Mesenchymal stem cell (in vitro differentiated cells and primary cell): ENCODE data around the gene JAKMIP1.

Experiments used
- DNase-seq: peaks from one replicate; pipeline ENCODE4 v3.0.0-alpha.2; 2013
- H2AFZ ChIP-seq: one replicate; pipeline ENCODE4 v1.6.1; 2013; ENCODE audit warnings: low read depth, mild to moderate bottlenecking, control low read depth, inconsistent platforms, low read length, moderate library complexity
- H2AK5ac ChIP-seq: 2 replicates; pipeline ENCODE4 v1.6.1; 2013; ENCODE audit warnings: low read length, moderate library complexity, mild to moderate bottlenecking, inconsistent platforms; ENCODE audit not compliant: severe bottlenecking
- H2BK120ac ChIP-seq: one replicate; pipeline ENCODE4 v1.6.1; 2013; ENCODE audit warnings: low read depth, mild to moderate bottlenecking, inconsistent platforms, low read length, moderate library complexity
- H2BK12ac ChIP-seq, 2 experiments: one replicate each; pipeline ENCODE4 v1.6.1; 2013; ENCODE audit warnings: inconsistent platforms in 2 of 2, low read length in 2 of 2, mild to moderate bottlenecking in 2 of 2, moderate library complexity in 2 of 2, control low read depth in 1 of 2
- H2BK15ac ChIP-seq: one replicate; pipeline ENCODE4 v1.6.1; 2013; ENCODE audit warnings: mild to moderate bottlenecking, low read depth, inconsistent platforms; ENCODE audit not compliant: poor library complexity, severe bottlenecking
- H2BK5ac ChIP-seq: 2 replicates; pipeline ENCODE4 v1.6.1; 2013; ENCODE audit warnings: low read depth, mild to moderate bottlenecking, low read length, control low read depth, inconsistent platforms; ENCODE audit not compliant: poor library complexity, severe bottlenecking
- H3K14ac ChIP-seq, 2 experiments: one replicate each; pipeline ENCODE4 v1.6.1; 2013; ENCODE audit warnings: inconsistent platforms in 2 of 2, low read length in 2 of 2, control low read depth in 1 of 2, mild to moderate bottlenecking in 1 of 2, moderate library complexity in 1 of 2
- H3K18ac ChIP-seq, 2 experiments: one replicate each; pipeline ENCODE4 v1.6.1; 2013; ENCODE audit warnings: inconsistent platforms in 2 of 2, low read length in 2 of 2, control low read depth in 1 of 2, low read depth in 1 of 2, mild to moderate bottlenecking in 1 of 2
- H3K23ac ChIP-seq, 2 experiments: one replicate each; pipeline ENCODE4 v1.6.1; 2013; ENCODE audit warnings: inconsistent platforms in 2 of 2, low read length in 2 of 2, mild to moderate bottlenecking in 2 of 2, moderate library complexity in 2 of 2, control low read depth in 1 of 2
- H3K27ac ChIP-seq: 2 replicates; pipeline ENCODE4 v1.5.1; 2013; ENCODE audit warnings: mild to moderate bottlenecking, moderate library complexity, low read length, control low read depth, inconsistent platforms; ENCODE audit not compliant: poor library complexity, severe bottlenecking
- H3K27me3 ChIP-seq, 2 experiments: 2 replicates each; pipeline versions ENCODE4 v1.6.1 to v1.7.0; 2013; ENCODE audit warnings: low read length in 2 of 2, mild to moderate bottlenecking in 2 of 2, moderate library complexity in 2 of 2, control low read depth in 1 of 2, inconsistent platforms in 1 of 2; ENCODE audit not compliant: control insufficient read depth in 1 of 2, insufficient read depth in 1 of 2
- H3K36me3 ChIP-seq, 2 experiments: 2 replicates each; pipeline versions ENCODE4 v1.6.1 to v1.7.0; 2013; ENCODE audit warnings: low read length in 2 of 2, control low read depth in 1 of 2, inconsistent platforms in 1 of 2, low read depth in 1 of 2, mild to moderate bottlenecking in 1 of 2; ENCODE audit not compliant: insufficient read depth in 2 of 2, control insufficient read depth in 1 of 2
- H3K4ac ChIP-seq, 2 experiments: one replicate each; pipeline ENCODE4 v1.6.1; 2013; ENCODE audit warnings: inconsistent platforms in 2 of 2, low read length in 2 of 2, mild to moderate bottlenecking in 2 of 2, moderate library complexity in 2 of 2, control low read depth in 1 of 2, low read depth in 1 of 2
- H3K4me1 ChIP-seq: 2 replicates; pipeline ENCODE4 v1.6.1; 2013; ENCODE audit warnings: low read depth, low read length, control low read depth; ENCODE audit not compliant: control insufficient read depth, insufficient read depth
- H3K4me2 ChIP-seq: 2 replicates; pipeline ENCODE4 v1.6.1; 2013; ENCODE audit warnings: low read length, mild to moderate bottlenecking, inconsistent platforms; ENCODE audit not compliant: poor library complexity, severe bottlenecking
- H3K4me3 ChIP-seq, 2 experiments: 2 replicates each; pipeline versions ENCODE4 v1.5.1 to v1.7.0; 2013; ENCODE audit warnings: low read length in 2 of 2, mild to moderate bottlenecking in 2 of 2, control low read depth in 1 of 2, low read depth in 1 of 2; ENCODE audit not compliant: insufficient read depth in 1 of 2
- H3K79me1 ChIP-seq: replicated peaks from 2 replicates; pipeline ENCODE4 v1.6.1; 2013; ENCODE audit warnings: mild to moderate bottlenecking, control low read depth, low read length, inconsistent platforms; ENCODE audit not compliant: poor library complexity, severe bottlenecking
- H3K9ac ChIP-seq: 2 replicates; pipeline ENCODE4 v1.7.0; 2013; ENCODE audit warnings: mild to moderate bottlenecking, low read length, moderate library complexity
- H3K9me3 ChIP-seq: 2 replicates; pipeline ENCODE4 v1.7.0; 2013; ENCODE audit warnings: mild to moderate bottlenecking, low read length; ENCODE audit not compliant: control insufficient read depth
- H4K8ac ChIP-seq: one replicate; pipeline ENCODE4 v1.6.1; 2013; ENCODE audit warnings: inconsistent platforms, mild to moderate bottlenecking, low read length, moderate library complexity
- H4K91ac ChIP-seq: one replicate; pipeline ENCODE4 v1.6.1; 2013; ENCODE audit warnings: mild to moderate bottlenecking, low read length, inconsistent platforms
- WGBS: methylation state at CpG from one replicate; pipeline ENCODE4 v1.1.7; 2013; ENCODE audit warnings: mixed read lengths; 5-methylcytosine and 5-hydroxymethylcytosine counted together

JAKMIP1 gene

DNA sequence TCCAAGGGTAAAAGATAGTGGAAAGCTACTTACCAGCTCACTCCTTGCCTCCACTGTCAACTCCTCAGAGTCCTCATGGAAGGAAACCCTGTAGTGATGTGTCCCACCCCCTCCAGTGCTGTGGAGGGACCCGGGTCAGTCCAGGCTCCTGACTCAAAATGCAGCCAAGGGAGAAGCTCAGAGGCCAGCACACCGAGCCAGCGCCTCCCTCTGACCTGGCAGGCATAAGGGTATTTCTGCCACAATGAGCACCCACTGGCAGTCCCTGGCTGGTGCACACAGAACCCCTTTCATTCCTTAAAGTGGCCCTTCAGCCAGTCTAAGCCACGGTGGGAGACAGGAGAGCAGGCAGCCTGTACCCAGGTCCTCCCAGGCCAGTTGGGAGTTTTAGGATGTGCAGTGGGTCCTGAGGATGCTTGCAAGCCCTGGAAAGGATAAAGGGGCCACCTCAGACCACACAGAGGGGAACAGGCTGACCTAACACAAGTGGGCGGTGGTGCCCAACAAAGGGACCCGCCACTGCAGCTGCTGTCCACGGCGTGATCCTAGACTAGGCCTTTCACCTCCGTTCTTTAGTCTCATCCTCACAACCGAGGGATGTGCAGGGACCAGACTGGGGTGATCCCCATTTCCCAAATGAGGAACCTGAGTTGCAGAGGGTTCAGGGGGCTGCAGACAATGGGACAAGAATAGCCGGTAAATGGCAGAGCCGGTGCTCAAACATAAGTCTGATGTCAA lies 5.7 kb downstream of the JAKMIP1 start:
- H2AFZ ChIP-seq: no peak overlapping the region
- no peak overlapping the region for H3K4ac ChIP-seq
- H2BK120ac ChIP-seq: no peak overlapping the region
- no peak overlapping the region for H4K91ac ChIP-seq
- H3K9me3 ChIP-seq: no peaks in the 10 kb centered on the region
- no peak overlapping the region for H4K8ac ChIP-seq
- DNase-seq: no peak
- no peak overlapping the region for H2BK15ac ChIP-seq
- H3K4me2 ChIP-seq: no peak overlapping the region
- H3K79me1 ChIP-seq: no peaks in the 10 kb centered on the region
- H3K9ac ChIP-seq: no peak overlapping the region
- H2BK5ac ChIP-seq: no peak overlapping the region
- no peak overlapping the region for H3K23ac ChIP-seq
- H2AK5ac ChIP-seq: no peak overlapping the region
- 85% methylated on average over 12 of the region's 12 CpGs for WGBS
- H3K14ac ChIP-seq: no peak overlapping the region
- H3K27ac ChIP-seq: no peak overlapping the region
- no peaks in the 10 kb centered on the region for H3K36me3 ChIP-seq
- H3K18ac ChIP-seq: no peak overlapping the region
- H3K27me3 ChIP-seq: peaks cover 48 to 53% of the 10 kb centered on the region in 2 experiments
- H3K4me1 ChIP-seq: peaks cover 10% of the 10 kb centered on the region
- H2BK12ac ChIP-seq: no peak overlapping the region
- H3K4me3 ChIP-seq: no peak overlapping the region

- Histone ChIP-seq H2AFZ (no peak overlapping the region), H3K9ac (no peak overlapping the region), H2AK5ac (no peak overlapping the region), H2BK5ac (no peak overlapping the region), H3K79me1 (no peaks in the 10 kb centered on the region), H3K9me3 (no peaks in the 10 kb centered on the region), H3K4me3 (no peak overlapping the region), H3K4me2 (no peak overlapping the region), H3K36me3 (no peaks in the 10 kb centered on the region), H3K23ac (no peak overlapping the region), H3K27ac (no peak overlapping the region), H2BK12ac (no peak overlapping the region), H3K18ac (no peak overlapping the region), H3K4ac (no peak overlapping the region), H2BK120ac (no peak overlapping the region), H3K14ac (no peak overlapping the region), H4K91ac (no peak overlapping the region), H3K4me1 (peaks cover 5% of the 10 kb centered on the region), H3K27me3 (peaks cover 41 to 50% of the 10 kb centered on the region in 2 experiments), H4K8ac (no peak overlapping the region), H2BK15ac (no peak overlapping the region)
- WGBS: 83% methylated on average over 11 of the region's 11 CpGs
- no peak for DNase-seq
These were observed 7.0 kb downstream of the JAKMIP1 start for GRCh38 chr4:6193399-6193798.

DNA sequence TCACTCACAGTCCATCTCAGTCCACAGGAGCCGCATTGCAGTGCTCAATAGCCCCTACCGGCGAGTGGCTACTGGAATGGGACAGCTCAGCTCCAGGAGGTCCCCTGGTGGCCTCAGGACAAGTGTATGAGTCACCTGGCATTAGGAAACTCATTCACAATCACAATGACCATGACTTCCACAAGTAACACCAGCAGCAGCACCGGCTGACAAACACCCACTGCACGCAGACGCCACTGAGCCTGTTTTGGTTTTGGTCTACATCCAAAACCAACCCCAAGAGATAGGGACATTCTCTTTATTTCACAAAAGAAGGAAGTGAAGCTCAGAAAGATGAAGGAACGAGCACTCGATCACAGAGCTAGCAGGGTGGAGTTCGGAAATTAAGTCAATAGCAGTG lies 8.1 kb downstream of the JAKMIP1 start:
- H2BK120ac ChIP-seq: no peak overlapping the region
- no peak overlapping the region for H3K18ac ChIP-seq
- peaks cover 5% of the 10 kb centered on the region for H3K4me1 ChIP-seq
- WGBS: 93% methylated on average over 9 of the region's 9 CpGs
- H3K4ac ChIP-seq: no peak overlapping the region
- DNase-seq: no peak
- H3K79me1 ChIP-seq: no peaks in the 10 kb centered on the region
- H2AK5ac ChIP-seq: no peak overlapping the region
- H3K14ac ChIP-seq: no peak overlapping the region
- no peak overlapping the region for H2BK12ac ChIP-seq
- peaks cover 1% of the 10 kb centered on the region for H3K9me3 ChIP-seq
- H4K91ac ChIP-seq: no peak overlapping the region
- no peaks in the 10 kb centered on the region for H3K36me3 ChIP-seq
- H3K4me2 ChIP-seq: no peak overlapping the region
- no peak overlapping the region for H2BK5ac ChIP-seq
- H3K27ac ChIP-seq: no peak overlapping the region
- H3K27me3 ChIP-seq: peaks cover 34 to 39% of the 10 kb centered on the region in 2 experiments
- no peak overlapping the region for H2BK15ac ChIP-seq
- no peak overlapping the region for H3K9ac ChIP-seq
- no peak overlapping the region for H2AFZ ChIP-seq
- H3K23ac ChIP-seq: no peak overlapping the region
- H3K4me3 ChIP-seq: no peak overlapping the region
- H4K8ac ChIP-seq: no peak overlapping the region

- Histone ChIP-seq H2AK5ac (no peak overlapping the region), H3K14ac (no peak overlapping the region), H2BK12ac (no peak overlapping the region), H4K91ac (no peak overlapping the region), H3K27ac (no peak overlapping the region), H3K79me1 (no peaks in the 10 kb centered on the region), H3K4ac (no peak overlapping the region), H3K4me3 (no peak overlapping the region), H3K27me3 (peaks cover 28 to 33% of the 10 kb centered on the region in 2 experiments), H3K18ac (no peak overlapping the region), H3K36me3 (no peaks in the 10 kb centered on the region), H3K4me1 (peaks cover 5% of the 10 kb centered on the region), H4K8ac (no peak overlapping the region), H3K9me3 (peaks cover 5% of the 10 kb centered on the region), H3K9ac (no peak overlapping the region), H3K4me2 (no peak overlapping the region), H2BK5ac (no peak overlapping the region), H2BK15ac (no peak overlapping the region), H2AFZ (no peak overlapping the region), H3K23ac (no peak overlapping the region), H2BK120ac (no peak overlapping the region)
- no peak for DNase-seq
- WGBS: 76% methylated on average over 5 of the region's 11 CpGs
These were observed 8.8 kb downstream of the JAKMIP1 start for GRCh38 chr4:6191448-6192130.
